HUES64 (cell line): ENCODE results near the gene ZFHX2.

ENCODE experiments used
- H3K27ac ChIP-seq: 2 replicates; pipeline ENCODE4 v1.7.0; 2013; ENCODE audit warnings: low read depth, low read length, inconsistent platforms
- H3K27me3 ChIP-seq: 2 replicates; pipeline ENCODE4 v1.6.1; 2013; ENCODE audit warnings: mild to moderate bottlenecking, low read length; ENCODE audit not compliant: insufficient read depth
- H3K36me3 ChIP-seq: 2 replicates; pipeline ENCODE4 v1.6.1; 2013; ENCODE audit warnings: mild to moderate bottlenecking, low read length; ENCODE audit not compliant: insufficient read depth
- H3K4me1 ChIP-seq: 2 replicates; pipeline ENCODE4 v1.6.1; 2013; ENCODE audit warnings: mild to moderate bottlenecking, low read length, moderate library complexity; ENCODE audit not compliant: insufficient read depth
- H3K4me3 ChIP-seq: 2 replicates; pipeline ENCODE4 v1.5.1; 2013; ENCODE audit warnings: mild to moderate bottlenecking, low read length, moderate library complexity
- H3K9ac ChIP-seq: 2 replicates; pipeline ENCODE4 v1.6.1; 2013; ENCODE audit warnings: mild to moderate bottlenecking, low read depth, low read length
- H3K9me3 ChIP-seq: 2 replicates; pipeline ENCODE4 v1.6.1; 2013; ENCODE audit warnings: low read depth, low read length; ENCODE audit not compliant: insufficient read depth
- WGBS: fragments of 150-250, 120-280 bp; methylation state at CpG from one replicate; pipeline ENCODE4 v1.1.7; 2013; ENCODE audit warnings: missing lambda C conversion rate; 5-methylcytosine and 5-hydroxymethylcytosine counted together

The ZFHX2 gene

GRCh38 chr14:23492618-23493272 is 58.8 kb downstream of the ZFHX2 start:
- no peaks in the 10 kb centered on the region for H3K27me3 ChIP-seq
- H3K9ac ChIP-seq, result no peak overlapping the region
- peaks cover 34% of the 10 kb centered on the region for H3K4me1 ChIP-seq
- no peaks in the 10 kb centered on the region for H3K36me3 ChIP-seq
- H3K4me3 ChIP-seq, result no peak overlapping the region
- peak overlapping the region; percentile 51 for H3K27ac ChIP-seq
- no peaks in the 10 kb centered on the region for H3K9me3 ChIP-seq

GRCh38 chr14:23487216-23487615 is 64.3 kb downstream of the ZFHX2 start:
- no peak overlapping the region for H3K27ac ChIP-seq
- H3K9me3 ChIP-seq, result no peaks in the 10 kb centered on the region
- no peak overlapping the region; the same call in 1 of the 2 replicates for H3K9ac ChIP-seq
- H3K36me3 ChIP-seq, result no peaks in the 10 kb centered on the region
- WGBS, result 68% methylated on average over 3 of the region's 7 CpGs
- H3K4me3 ChIP-seq, result no peak overlapping the region
- peaks cover 50% of the 10 kb centered on the region for H3K4me1 ChIP-seq
- H3K27me3 ChIP-seq, result no peaks in the 10 kb centered on the region

GRCh38 chr14:23486036-23486435 is 65.5 kb downstream of the ZFHX2 start:
- peaks cover 57% of the 10 kb centered on the region for H3K4me1 ChIP-seq
- H3K27ac ChIP-seq, result peak overlapping the region; percentile 62
- no peaks in the 10 kb centered on the region for H3K27me3 ChIP-seq
- H3K9me3 ChIP-seq, result no peaks in the 10 kb centered on the region
- H3K36me3 ChIP-seq, result no peaks in the 10 kb centered on the region
- 82% methylated on average over 2 of the region's 2 CpGs for WGBS
- H3K9ac ChIP-seq, result 0 out of 2 replicates have a peak overlapping the region, but pooled peaks have one; percentile 17
- no peak overlapping the region for H3K4me3 ChIP-seq

- Histone ChIP-seq H3K4me1 (peaks cover 57% of the 10 kb centered on the region), H3K4me3 (no peak overlapping the region), H3K27me3 (no peaks in the 10 kb centered on the region), H3K9me3 (no peaks in the 10 kb centered on the region), H3K9ac (0 out of 2 replicates have a peak overlapping the region, but pooled peaks have one; percentile 12), H3K36me3 (no peaks in the 10 kb centered on the region), H3K27ac (peak overlapping the region; percentile 12; the same call in 1 of the 2 replicates)
- WGBS, result 45% methylated on average over 4 of the region's 4 CpGs
These were observed 66.2 kb downstream of the ZFHX2 start for GRCh38 chr14:23485326-23485725.

- 18% methylated on average over 8 of the region's 9 CpGs for WGBS
- Histone ChIP-seq H3K9me3 (no peaks in the 10 kb centered on the region), H3K36me3 (peaks cover 9% of the 10 kb centered on the region), H3K27ac (peak overlapping the region; percentile 89), H3K9ac (peak overlapping the region; percentile 56), H3K4me3 (peak overlapping the region; percentile 8; the same call in 1 of the 2 replicates), H3K4me1 (peaks cover 57% of the 10 kb centered on the region), H3K27me3 (no peaks in the 10 kb centered on the region)
These were observed 68.2 kb downstream of the ZFHX2 start for GRCh38 chr14:23483236-23483854.

- Histone ChIP-seq H3K36me3 (peaks cover 15% of the 10 kb centered on the region), H3K4me1 (peaks cover 55% of the 10 kb centered on the region), H3K27ac (peak overlapping the region; percentile 89), H3K9ac (peak overlapping the region; percentile 56), H3K4me3 (peak overlapping the region; percentile 8; the same call in 1 of the 2 replicates), H3K9me3 (no peaks in the 10 kb centered on the region), H3K27me3 (no peaks in the 10 kb centered on the region)
These were observed 68.8 kb downstream of the ZFHX2 start for GRCh38 chr14:23482823-23483148.

GRCh38 chr14:23481979-23482822 is 69.4 kb downstream of the ZFHX2 start:
- Histone ChIP-seq H3K4me1 (peaks cover 54% of the 10 kb centered on the region), H3K36me3 (peaks cover 21% of the 10 kb centered on the region), H3K4me3 (peak overlapping the region; percentile 20; the same call in 1 of the 2 replicates), H3K9ac (peak overlapping the region; percentile 56), H3K27ac (peak overlapping the region; percentile 89), H3K9me3 (no peaks in the 10 kb centered on the region), H3K27me3 (no peaks in the 10 kb centered on the region)
- WGBS, result 44% methylated on average over 7 of the region's 7 CpGs

- WGBS, result 65% methylated on average over 3 of the region's 3 CpGs
- Histone ChIP-seq H3K4me3 (no peak overlapping the region), H3K36me3 (peaks cover 28% of the 10 kb centered on the region), H3K9me3 (no peaks in the 10 kb centered on the region), H3K27me3 (no peaks in the 10 kb centered on the region), H3K27ac (no peak overlapping the region), H3K4me1 (peaks cover 48% of the 10 kb centered on the region), H3K9ac (no peak overlapping the region)
These were observed 70.1 kb downstream of the ZFHX2 start for GRCh38 chr14:23481362-23481970.

- Histone ChIP-seq H3K27ac (no peak overlapping the region), H3K4me1 (peaks cover 18% of the 10 kb centered on the region), H3K36me3 (peaks cover 60% of the 10 kb centered on the region), H3K9me3 (no peaks in the 10 kb centered on the region), H3K9ac (no peak overlapping the region), H3K4me3 (no peak overlapping the region), H3K27me3 (no peaks in the 10 kb centered on the region)
- WGBS, result 64% methylated on average over 2 of the region's 5 CpGs
These were observed 73.3 kb downstream of the ZFHX2 start for GRCh38 chr14:23478109-23478759.

GRCh38 chr14:23470947-23471346 is 80.6 kb downstream of the ZFHX2 start:
- no peak overlapping the region for H3K9ac ChIP-seq
- no peaks in the 10 kb centered on the region for H3K9me3 ChIP-seq
- peaks cover 55% of the 10 kb centered on the region for H3K36me3 ChIP-seq
- WGBS, result 92% methylated on average over 1 of the region's 1 CpG
- no peaks in the 10 kb centered on the region for H3K27me3 ChIP-seq
- H3K4me3 ChIP-seq, result no peak overlapping the region
- H3K27ac ChIP-seq, result no peak overlapping the region
- H3K4me1 ChIP-seq, result peaks cover 5% of the 10 kb centered on the region; the same call in 1 of the 2 replicates
